Liver (tissue), 9 donors: ENCODE data around the gene ZC3H12D. TPM values are rescaled to one million over a fixed set of nuclear protein-coding genes. Genes with fewer than 3 reads are reported as not detected.

Experiments
- DNase-seq: peaks from one replicate; pipeline ENCODE4 v3.0.0-alpha.2; 2017; ENCODE audit warnings: low spot score
- H3K27ac ChIP-seq, 2 donors: one replicate each; pipeline ENCODE4 v1.7.0; 2013; ENCODE audit warnings: inconsistent platforms in 2 of 2, low read length in 2 of 2, control low read depth in 1 of 2, low read depth in 1 of 2, mild to moderate bottlenecking in 1 of 2
- H3K27me3 ChIP-seq, 4 donors: one replicate each; pipeline versions ENCODE4 v1.6.1 to v1.7.0; 2013; ENCODE audit warnings: low read length in 3 of 4, inconsistent platforms in 1 of 4, mild to moderate bottlenecking in 1 of 4, moderate library complexity in 1 of 4; ENCODE audit not compliant: control insufficient read depth in 4 of 4, insufficient read depth in 4 of 4
- H3K36me3 ChIP-seq, 4 donors: one replicate each; pipeline versions ENCODE4 v1.6.1 to v1.7.0; 2013; ENCODE audit warnings: low read length in 3 of 4, mild to moderate bottlenecking in 3 of 4, low read depth in 1 of 4, moderate library complexity in 1 of 4; ENCODE audit not compliant: control insufficient read depth in 4 of 4, insufficient read depth in 3 of 4
- H3K4me1 ChIP-seq, 4 donors: one replicate each; pipeline versions ENCODE4 v1.6.1 to v1.7.0; 2013; ENCODE audit warnings: low read length in 3 of 4, mild to moderate bottlenecking in 3 of 4, moderate library complexity in 1 of 4; ENCODE audit not compliant: control insufficient read depth in 4 of 4, insufficient read depth in 4 of 4
- H3K4me3 ChIP-seq, 3 donors: one replicate each; pipeline versions ENCODE4 v1.6.1 to v1.7.0; 2013; ENCODE audit warnings: low read length in 3 of 3, control low read depth in 1 of 3, low read depth in 1 of 3, mild to moderate bottlenecking in 1 of 3
- H3K9ac ChIP-seq, 2 donors: one replicate each; pipeline ENCODE4 v1.7.0; 2013; ENCODE audit warnings: low read length in 2 of 2, mild to moderate bottlenecking in 2 of 2, moderate library complexity in 2 of 2, control low read depth in 1 of 2, low read depth in 1 of 2
- H3K9me3 ChIP-seq, 4 donors: one replicate each; pipeline versions ENCODE4 v1.6.1 to v1.7.0; 2013; ENCODE audit warnings: low read length in 3 of 4; ENCODE audit not compliant: control insufficient read depth in 4 of 4
- CTCF ChIP-seq: fragments of 150-350 bp; IDR thresholded peaks from 2 replicates; pipeline ENCODE4 v1.5.1; 2017; ENCODE audit warnings: improper control_type of control experiment, low read depth, low read length; ENCODE audit not compliant: missing input control
- EGR1 ChIP-seq, 2 donors: IDR thresholded peaks; 2 replicates each; pipeline ENCODE4 v1.6.1; 2016 to 2018; ENCODE audit warnings: antibody characterized with exemption in 2 of 2, low read depth in 2 of 2
- FOXA1 ChIP-seq: IDR thresholded peaks from 2 replicates; pipeline ENCODE4 v1.6.1; 2016; ENCODE audit warnings: antibody characterized with exemption
- FOXA2 ChIP-seq: IDR thresholded peaks from 2 replicates; pipeline ENCODE4 v1.6.1; 2016; ENCODE audit warnings: antibody characterized with exemption
- GABPA ChIP-seq, 2 donors: IDR thresholded peaks in 1 of 2; conservative IDR thresholded peaks in 1 of 2; 2 replicates each; pipeline ENCODE4 v1.6.1; 2016; ENCODE audit warnings: antibody characterized with exemption in 2 of 2, mild to moderate bottlenecking in 1 of 2, moderate library complexity in 1 of 2
- HNF4A ChIP-seq, 2 donors: conservative IDR thresholded peaks; 2 replicates each; pipeline ENCODE4 v1.6.1; 2016; ENCODE audit warnings: antibody characterized with exemption in 2 of 2, mild to moderate bottlenecking in 2 of 2
- HNF4G ChIP-seq: IDR thresholded peaks from 2 replicates; pipeline ENCODE4 v1.6.1; 2016; ENCODE audit warnings: antibody characterized with exemption
- JUND ChIP-seq, 2 donors: IDR thresholded peaks; 2 replicates each; pipeline ENCODE4 v1.6.1; 2016; ENCODE audit warnings: antibody characterized with exemption in 2 of 2
- NR2F2 ChIP-seq: IDR thresholded peaks from 2 replicates; pipeline ENCODE4 v1.6.1; 2016; ENCODE audit warnings: antibody characterized with exemption
- RAD21 ChIP-seq, 2 donors: IDR thresholded peaks; 2 replicates each; pipeline ENCODE4 v1.6.1; 2016; ENCODE audit warnings: antibody characterized with exemption in 2 of 2, mild to moderate bottlenecking in 2 of 2
- REST ChIP-seq: IDR thresholded peaks from 2 replicates; pipeline ENCODE4 v1.6.1; 2016; ENCODE audit warnings: antibody characterized with exemption, mild to moderate bottlenecking
- RXRA ChIP-seq, 2 donors: IDR thresholded peaks; 2 replicates each; pipeline ENCODE4 v1.6.1; 2017 to 2018; ENCODE audit warnings: antibody characterized with exemption in 2 of 2, mild to moderate bottlenecking in 1 of 2
- SP1 ChIP-seq: IDR thresholded peaks from 2 replicates; pipeline ENCODE4 v1.6.1; 2018; ENCODE audit warnings: antibody characterized with exemption, mild to moderate bottlenecking
- TAF1 ChIP-seq: conservative IDR thresholded peaks from 2 replicates; pipeline ENCODE4 v1.6.1; 2016; ENCODE audit warnings: antibody characterized with exemption, mild to moderate bottlenecking
- YY1 ChIP-seq: IDR thresholded peaks from 2 replicates; pipeline ENCODE4 v1.6.1; 2016; ENCODE audit warnings: antibody characterized with exemption, mild to moderate bottlenecking
- WGBS: extraction: QIAGEN DNeasy Blood & Tissue Kit; methylation state at CpG from one replicate; pipeline ENCODE4 v1.1.7; 2013; 5-methylcytosine and 5-hydroxymethylcytosine counted together
- polyA plus RNA-seq, 2 donors: library from polyadenylated mRNA; stranded (reverse) in 1 of 2; unstranded in 1 of 2; fragments of 200-250 nt in 1 of 2; fragments of >200 nt in 1 of 2; fragmentation: Nextera tagmentation in 1 of 2; extraction: Ambion mirVana in 1 of 2; gene quantifications; one replicate each; pipeline versions ENCODE4 v1.2.1 to v1.2.3, GENCODE V29; 2013 to 2015
- total RNA-seq, 2 donors: library from RNA; depleted of rRNA; stranded (reverse); fragments of >200 nt; gene quantifications; one replicate each; pipeline ENCODE4 v1.2.3, GENCODE V29; 2014
- TF ChIP-seq, protein P1 (sequence below): IDR thresholded peaks from 2 replicates; pipeline ENCODE4 v1.6.1; 2016; ENCODE audit warnings: antibody characterized with exemption
- TF ChIP-seq, protein P2 (sequence below): IDR thresholded peaks from 2 replicates; pipeline ENCODE4 v1.6.1; 2016; ENCODE audit warnings: antibody characterized with exemption
- donor health status: healthy.
- donor health status: healthy.
- donor health status: healthy.
- donor health status: healthy.
- donor health status: healthy.

Gene ZC3H12D
- total and polyA plus RNA-seq, 4 donors = 0.07 to 1.4 (median 0.84) TPM

GRCh38 chr6:149503872-149504271 lies 19.1 kb upstream of the ZC3H12D start:
- no peaks in the 10 kb centered on the region for H3K27me3 ChIP-seq
- H3K9me3 ChIP-seq = no peaks in the 10 kb centered on the region
- no peak overlapping the region for H3K4me3 ChIP-seq
- TF ChIP-seq, protein P1, sequence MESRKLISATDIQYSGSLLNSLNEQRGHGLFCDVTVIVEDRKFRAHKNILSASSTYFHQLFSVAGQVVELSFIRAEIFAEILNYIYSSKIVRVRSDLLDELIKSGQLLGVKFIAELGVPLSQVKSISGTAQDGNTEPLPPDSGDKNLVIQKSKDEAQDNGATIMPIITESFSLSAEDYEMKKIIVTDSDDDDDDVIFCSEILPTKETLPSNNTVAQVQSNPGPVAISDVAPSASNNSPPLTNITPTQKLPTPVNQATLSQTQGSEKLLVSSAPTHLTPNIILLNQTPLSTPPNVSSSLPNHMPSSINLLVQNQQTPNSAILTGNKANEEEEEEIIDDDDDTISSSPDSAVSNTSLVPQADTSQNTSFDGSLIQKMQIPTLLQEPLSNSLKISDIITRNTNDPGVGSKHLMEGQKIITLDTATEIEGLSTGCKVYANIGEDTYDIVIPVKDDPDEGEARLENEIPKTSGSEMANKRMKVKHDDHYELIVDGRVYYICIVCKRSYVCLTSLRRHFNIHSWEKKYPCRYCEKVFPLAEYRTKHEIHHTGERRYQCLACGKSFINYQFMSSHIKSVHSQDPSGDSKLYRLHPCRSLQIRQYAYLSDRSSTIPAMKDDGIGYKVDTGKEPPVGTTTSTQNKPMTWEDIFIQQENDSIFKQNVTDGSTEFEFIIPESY = no peak
- no peak for TF ChIP-seq EGR1 (IDR thresholded peaks at IDR 0.05; ENCODE audit: low read depth in 2 of 2)
- TF ChIP-seq SP1 = no peak
- no peak for TF ChIP-seq REST
- TF ChIP-seq FOXA1 = no peak
- no peak for TF ChIP-seq NR2F2
- no peak for TF ChIP-seq HNF4A (conservative IDR thresholded peaks at IDR 0.05)
- no peak for TF ChIP-seq YY1
- TF ChIP-seq, protein P2, sequence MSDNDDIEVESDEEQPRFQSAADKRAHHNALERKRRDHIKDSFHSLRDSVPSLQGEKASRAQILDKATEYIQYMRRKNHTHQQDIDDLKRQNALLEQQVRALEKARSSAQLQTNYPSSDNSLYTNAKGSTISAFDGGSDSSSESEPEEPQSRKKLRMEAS = no peak
- TF ChIP-seq JUND (IDR thresholded peaks at IDR 0.05) = no peak
- no peak for TF ChIP-seq RXRA (IDR thresholded peaks at IDR 0.05)
- no peak for TF ChIP-seq RAD21 (IDR thresholded peaks at IDR 0.05)
- no peak overlapping the region for H3K9ac ChIP-seq
- H3K36me3 ChIP-seq = peaks cover 0 to 7% (median 2%) of the 10 kb centered on the region in 4 donors
- no peak for DNase-seq
- H3K4me1 ChIP-seq = no peaks in the 10 kb centered on the region
- no peak overlapping the region for H3K27ac ChIP-seq
- 87% methylated on average over 2 of the region's 2 CpGs for WGBS

GRCh38 chr6:149503276-149503675 lies 18.5 kb upstream of the ZC3H12D start:
- Histone ChIP-seq H3K9ac (no peak overlapping the region), H3K27me3 (no peaks in the 10 kb centered on the region), H3K9me3 (no peaks in the 10 kb centered on the region), H3K4me3 (no peak overlapping the region), H3K36me3 (peaks cover 0 to 7% (median 2%) of the 10 kb centered on the region in 4 donors), H3K4me1 (no peaks in the 10 kb centered on the region), H3K27ac (no peak overlapping the region)
- DNase-seq = no peak
- TF ChIP-seq, protein P1 = no peak
- TF ChIP-seq GABPA (IDR thresholded peaks at IDR 0.05 in 1 of 2, conservative IDR thresholded peaks at IDR 0.05 in 1 of 2) (no peak), RAD21 (IDR thresholded peaks at IDR 0.05) (no peak), RXRA (IDR thresholded peaks at IDR 0.05) (no peak), FOXA1 (no peak), FOXA2 (no peak), HNF4G (no peak), CTCF (no peak), TAF1 (no peak), REST (no peak), EGR1 (IDR thresholded peaks at IDR 0.05; ENCODE audit: low read depth in 2 of 2) (no peak), HNF4A (conservative IDR thresholded peaks at IDR 0.05) (no peak)
- TF ChIP-seq, protein P2 = no peak
- WGBS = 93% methylated on average over 2 of the region's 2 CpGs
